Thyroid gland (tissue), 4 donors: ENCODE measurements around the gene OR8K3.

Source experiments
- POLR2A ChIP-seq, 2 donors: fragments of 450-650 bp; IDR thresholded peaks; one replicate each; pipeline ENCODE4 v1.6.1; 2017; ENCODE audit warnings: antibody characterized with exemption in 2 of 2, mild to moderate bottlenecking in 2 of 2, moderate library complexity in 1 of 2
- TF ChIP-seq, protein P1 (sequence below), 6 experiments: fragments of 200-600 bp in 3 of 6; fragments of 450-650 bp in 3 of 6; sonication (generic) in 3 of 6; IDR thresholded peaks; one replicate each; pipeline ENCODE4 v1.5.1; 2016 to 2019; ENCODE audit warnings: antibody characterized with exemption in 6 of 6, mild to moderate bottlenecking in 2 of 6, inconsistent platforms in 1 of 6, moderate library complexity in 1 of 6

GRCh38 chr11:56292154-56292553 lies 22.8 kb upstream of the OR8K3 start, which contains the start of gene OR8H1:
- TF ChIP-seq, protein P1, sequence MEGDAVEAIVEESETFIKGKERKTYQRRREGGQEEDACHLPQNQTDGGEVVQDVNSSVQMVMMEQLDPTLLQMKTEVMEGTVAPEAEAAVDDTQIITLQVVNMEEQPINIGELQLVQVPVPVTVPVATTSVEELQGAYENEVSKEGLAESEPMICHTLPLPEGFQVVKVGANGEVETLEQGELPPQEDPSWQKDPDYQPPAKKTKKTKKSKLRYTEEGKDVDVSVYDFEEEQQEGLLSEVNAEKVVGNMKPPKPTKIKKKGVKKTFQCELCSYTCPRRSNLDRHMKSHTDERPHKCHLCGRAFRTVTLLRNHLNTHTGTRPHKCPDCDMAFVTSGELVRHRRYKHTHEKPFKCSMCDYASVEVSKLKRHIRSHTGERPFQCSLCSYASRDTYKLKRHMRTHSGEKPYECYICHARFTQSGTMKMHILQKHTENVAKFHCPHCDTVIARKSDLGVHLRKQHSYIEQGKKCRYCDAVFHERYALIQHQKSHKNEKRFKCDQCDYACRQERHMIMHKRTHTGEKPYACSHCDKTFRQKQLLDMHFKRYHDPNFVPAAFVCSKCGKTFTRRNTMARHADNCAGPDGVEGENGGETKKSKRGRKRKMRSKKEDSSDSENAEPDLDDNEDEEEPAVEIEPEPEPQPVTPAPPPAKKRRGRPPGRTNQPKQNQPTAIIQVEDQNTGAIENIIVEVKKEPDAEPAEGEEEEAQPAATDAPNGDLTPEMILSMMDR (IDR thresholded peaks at IDR 0.05), result no peak
- no peak for TF ChIP-seq POLR2A (IDR thresholded peaks at IDR 0.05)
